Activated CD8-positive, alpha-beta T cell treated with anti-CD3 and anti-CD28 coated beads for 36 hours (primary cell): ENCODE measurements around the gene GCG. TPM values are rescaled to one million over a fixed set of nuclear protein-coding genes. Genes with fewer than 3 reads are reported as not detected.

Source experiments
- ATAC-seq: fragments of 200-7000 bp; cut with Tn5 transposase; one replicate; pipeline ENCODE4 v1.10.0; 2021; ENCODE audit warnings: mild to moderate bottlenecking, moderate library complexity
- CTCF ChIA-PET: fragments of 350-600 bp; sonication (Branson Sonifier 250); formaldehyde crosslinking; loops from one replicate; lab custom pipeline; 2021; ENCODE audit warnings: antibody characterized with exemption; lab: Charles Lee
- POLR2A ChIA-PET: fragments of 350-600 bp; sonication (Branson Sonifier 250); formaldehyde crosslinking; loops from one replicate; lab custom pipeline; 2021; ENCODE audit warnings: antibody characterized with exemption; lab: Charles Lee
- DNase-seq: peaks from one replicate; pipeline ENCODE4 v3.0.0-alpha.2; 2020
- H3K27ac Mint-ChIP-seq: one replicate; pipeline ENCODE4 v1.8.0; 2021; ENCODE audit warnings: mild to moderate bottlenecking, mixed read lengths
- H3K27me3 Mint-ChIP-seq: one replicate; pipeline ENCODE4 v1.8.0; 2021; ENCODE audit warnings: mixed read lengths
- H3K36me3 Mint-ChIP-seq: one replicate; pipeline ENCODE4 v1.8.0; 2021; ENCODE audit warnings: low read depth, mixed read lengths
- H3K4me1 Mint-ChIP-seq: one replicate; pipeline ENCODE4 v1.8.0; 2021; ENCODE audit warnings: low read depth, mixed read lengths
- H3K4me3 Mint-ChIP-seq: one replicate; pipeline ENCODE4 v1.8.0; 2021; ENCODE audit warnings: mild to moderate bottlenecking, moderate library complexity, mixed read lengths
- H3K9me3 Mint-ChIP-seq: one replicate; pipeline ENCODE4 v1.8.0; 2021; ENCODE audit warnings: mixed read lengths
- intact Hi-C: fragments of 100-400 bp; cut with micrococcal nuclease; formaldehyde crosslinking; loops from one replicate; pipeline ENCODE4 v1.10.0; 2022
- total RNA-seq, 2 experiments: library from RNA; stranded (reverse); gene quantifications; one replicate each; pipeline ENCODE4 v1.2.3, GENCODE V29; 2021
- TF ChIP-seq, protein P1 (sequence below): fragments of 200-600 bp; IDR thresholded peaks from one replicate; pipeline ENCODE4 v1.8.0; 2022; ENCODE audit warnings: antibody characterized with exemption, mild to moderate bottlenecking

GCG gene
- total RNA-seq, 2 experiments from 2014 or later, result not detected

DNA sequence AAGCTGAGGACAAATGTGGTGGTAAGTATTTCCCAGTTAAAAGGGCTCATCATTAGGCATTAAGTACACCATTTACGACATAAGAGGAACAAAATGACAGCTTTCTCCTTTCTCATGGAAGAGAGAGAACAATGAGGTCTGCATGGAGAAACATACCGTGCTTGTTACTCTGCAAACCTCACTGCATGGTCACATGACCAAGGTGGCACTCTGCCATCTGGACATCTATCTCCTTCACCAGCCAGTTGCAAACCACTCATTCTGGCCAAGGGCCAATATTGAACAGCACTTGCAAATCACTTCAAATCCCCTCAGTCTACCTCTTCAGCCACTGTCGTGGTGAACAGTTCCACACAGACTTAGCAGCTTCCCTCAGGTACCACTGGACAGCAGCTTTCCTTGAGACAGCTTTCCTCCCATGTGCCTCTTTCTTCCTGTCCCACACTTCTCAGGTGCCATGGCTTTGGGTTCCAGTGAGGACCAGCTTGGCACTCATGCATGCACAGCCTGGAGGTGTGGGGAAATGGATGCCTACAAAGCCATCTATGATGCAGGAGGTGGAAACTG is 48.5 kb downstream of the GCG start:
- Mint-ChIP-seq H3K27me3 (no peaks in the 10 kb centered on the region), H3K4me3 (no peak overlapping the region), H3K36me3 (no peaks in the 10 kb centered on the region), H3K27ac (no peak overlapping the region), H3K4me1 (no peaks in the 10 kb centered on the region), H3K9me3 (no peaks in the 10 kb centered on the region)
- no peak for DNase-seq
- TF ChIP-seq, protein P1, sequence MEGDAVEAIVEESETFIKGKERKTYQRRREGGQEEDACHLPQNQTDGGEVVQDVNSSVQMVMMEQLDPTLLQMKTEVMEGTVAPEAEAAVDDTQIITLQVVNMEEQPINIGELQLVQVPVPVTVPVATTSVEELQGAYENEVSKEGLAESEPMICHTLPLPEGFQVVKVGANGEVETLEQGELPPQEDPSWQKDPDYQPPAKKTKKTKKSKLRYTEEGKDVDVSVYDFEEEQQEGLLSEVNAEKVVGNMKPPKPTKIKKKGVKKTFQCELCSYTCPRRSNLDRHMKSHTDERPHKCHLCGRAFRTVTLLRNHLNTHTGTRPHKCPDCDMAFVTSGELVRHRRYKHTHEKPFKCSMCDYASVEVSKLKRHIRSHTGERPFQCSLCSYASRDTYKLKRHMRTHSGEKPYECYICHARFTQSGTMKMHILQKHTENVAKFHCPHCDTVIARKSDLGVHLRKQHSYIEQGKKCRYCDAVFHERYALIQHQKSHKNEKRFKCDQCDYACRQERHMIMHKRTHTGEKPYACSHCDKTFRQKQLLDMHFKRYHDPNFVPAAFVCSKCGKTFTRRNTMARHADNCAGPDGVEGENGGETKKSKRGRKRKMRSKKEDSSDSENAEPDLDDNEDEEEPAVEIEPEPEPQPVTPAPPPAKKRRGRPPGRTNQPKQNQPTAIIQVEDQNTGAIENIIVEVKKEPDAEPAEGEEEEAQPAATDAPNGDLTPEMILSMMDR, result no peak
- intact Hi-C loops, result no loop called here
- ChIA-PET CTCF (interaction anchor here (1.0 to 1.1 kb wide), 2 partner anchors 96 to 158 kb away, joined by 3 read pairs; no protein-coding TSS in a partner anchor), POLR2A (interaction anchor here (1.3 kb wide), 1 partner anchor 29 kb away, joined by 3 read pairs; no protein-coding TSS in a partner anchor)
- ATAC-seq, result no peak

DNA sequence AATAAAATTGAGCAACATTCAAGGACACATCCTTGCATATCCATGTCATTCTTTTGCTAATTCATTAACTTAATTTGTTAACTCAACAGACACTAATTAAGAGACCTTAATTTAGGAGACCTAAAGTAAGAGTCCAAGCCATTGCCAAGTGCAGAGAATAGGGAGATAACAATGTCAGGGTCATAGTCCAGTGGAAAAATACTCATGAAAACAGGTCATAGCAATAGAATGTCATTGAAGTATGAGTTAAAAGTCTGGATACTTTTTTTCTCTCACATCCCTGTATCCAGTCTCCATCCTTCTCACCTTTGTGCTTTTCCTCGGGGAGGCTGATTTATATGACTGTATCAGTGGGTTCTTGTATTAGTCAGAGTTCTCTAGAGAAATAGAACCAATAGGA is 51.5 kb downstream of the GCG start:
- Mint-ChIP-seq H3K4me3 (no peak overlapping the region), H3K27ac (no peak overlapping the region), H3K36me3 (no peaks in the 10 kb centered on the region), H3K4me1 (no peaks in the 10 kb centered on the region), H3K27me3 (no peaks in the 10 kb centered on the region), H3K9me3 (no peaks in the 10 kb centered on the region)
- ATAC-seq (no peak), DNase-seq (no peak)
- ChIA-PET CTCF (interaction anchor here (1.0 kb wide), 1 partner anchor 198 kb away, joined by 3 read pairs; no protein-coding TSS in a partner anchor), POLR2A (no interaction called here)
- TF ChIP-seq, protein P1, result no peak
- intact Hi-C loops, result no loop called here

DNA sequence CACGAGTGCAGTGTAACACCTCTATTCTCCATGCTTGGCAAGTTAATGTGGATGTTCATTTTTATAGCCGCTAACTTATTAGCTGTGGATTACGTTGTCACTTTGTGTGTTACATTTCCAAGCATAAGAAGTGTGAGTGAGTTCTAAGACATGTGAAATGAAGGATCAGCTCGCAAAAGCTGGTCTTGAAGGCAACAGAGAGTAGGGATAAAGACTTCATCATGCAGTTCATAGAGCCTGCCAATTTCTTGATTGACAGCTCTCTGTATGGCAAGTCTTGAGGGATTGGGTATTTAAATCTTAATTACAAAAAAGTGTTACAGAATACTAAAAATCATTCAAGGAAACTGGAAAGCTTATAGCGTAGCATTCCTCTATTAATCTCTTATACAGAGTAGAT is 52.2 kb downstream of the GCG start:
- ATAC-seq (no peak), DNase-seq (no peak)
- Mint-ChIP-seq H3K27me3 (no peaks in the 10 kb centered on the region), H3K27ac (no peak overlapping the region), H3K36me3 (no peaks in the 10 kb centered on the region), H3K9me3 (no peaks in the 10 kb centered on the region), H3K4me1 (no peaks in the 10 kb centered on the region), H3K4me3 (no peak overlapping the region)
- TF ChIP-seq, protein P1, result no peak
- intact Hi-C loops, result no loop called here
- ChIA-PET CTCF (interaction anchor here (1.0 kb wide), 1 partner anchor 198 kb away, joined by 3 read pairs; no protein-coding TSS in a partner anchor), POLR2A (no interaction called here)

Other genes with a start within 250 kb of the GCG start
- 10 to 100 TPM; 25.9 to 26.4 TPM for gene DPP4, start 78.0 kb downstream of the GCG start, total RNA-seq
- not detected for gene FAP, start 91.2 kb upstream of the GCG start, total RNA-seq
- gene IFIH1, start 166.4 kb upstream of the GCG start, total RNA-seq, result 10 to 100 TPM; 28.7 to 29.1 TPM
- gene GCA, start 191.9 kb upstream of the GCG start, total RNA-seq, result 10 to 100 TPM; 23.4 to 25.2 TPM